Cardiac muscle cell (in vitro differentiated cells and primary cell): ENCODE data around the gene RPL35. TPM values are rescaled to one million over a fixed set of nuclear protein-coding genes. Genes with fewer than 3 reads are reported as not detected.
A peak's percentile ranks its signal among the peaks of the same experiment; 100 is the strongest.

Source experiments
- DNase-seq, 2 donors: peaks; one replicate each; pipeline versions ENCODE4 v3.0.0 to v3.0.0-alpha.2; 2010 to 2017; ENCODE audit warnings: low read depth in 1 of 2, low spot score in 1 of 2
- H3K27ac ChIP-seq: fragments of 200-600 bp; sonication (generic); 2 replicates; pipeline ENCODE4 v1.5.1; 2016
- H3K27me3 ChIP-seq: fragments of 200-600 bp; sonication (generic); 2 replicates; pipeline ENCODE4 v1.6.0; 2016; ENCODE audit warnings: control low read depth
- H3K36me3 ChIP-seq: fragments of 200-600 bp; sonication (generic); 2 replicates; pipeline ENCODE4 v1.5.1; 2016; ENCODE audit warnings: control low read depth
- H3K4me1 ChIP-seq: fragments of 200-600 bp; sonication (generic); 2 replicates; pipeline ENCODE4 v1.8.1; 2017; ENCODE audit warnings: low read depth, mild to moderate bottlenecking, mixed run types
- H3K4me3 ChIP-seq: fragments of 200-600 bp; sonication (generic); 2 replicates; pipeline ENCODE4 v1.5.1; 2016; ENCODE audit warnings: mild to moderate bottlenecking
- H3K9me3 ChIP-seq: fragments of 200-600 bp; sonication (generic); 2 replicates; pipeline ENCODE4 v1.5.1; 2017; ENCODE audit warnings: low read depth, mild to moderate bottlenecking, control low read depth
- CTCF ChIP-seq: IDR thresholded peaks from 2 replicates; pipeline ENCODE4 v1.5.1; 2012; ENCODE audit warnings: low read depth, mild to moderate bottlenecking, low read length
- polyA plus RNA-seq: library from polyadenylated mRNA; unstranded; fragments of >200 nt; fragmentation: Nextera tagmentation; extraction: Ambion mirVana; gene quantifications from 2 replicates; pipeline ENCODE4 v1.2.1, GENCODE V29; 2016
- total RNA-seq: library from RNA; depleted of rRNA; stranded (reverse); fragments of >200 nt; gene quantifications from 2 replicates; pipeline ENCODE4 v1.2.3, GENCODE V29; 2016

Gene RPL35
- total and polyA plus RNA-seq, 2 experiments from 2014 or later: 1,356 to 2,996 TPM

GRCh38 chr9:124854822-124855221 lies 6.9 kb downstream of the RPL35 start:
- no peak overlapping the region for H3K4me3 ChIP-seq
- no peaks in the 10 kb centered on the region for H3K9me3 ChIP-seq
- no peak for TF ChIP-seq CTCF
- DNase-seq: no peak
- no peak overlapping the region for H3K27ac ChIP-seq
- H3K4me1 ChIP-seq: peaks cover 5% of the 10 kb centered on the region
- H3K27me3 ChIP-seq: no peaks in the 10 kb centered on the region
- peaks cover 21% of the 10 kb centered on the region for H3K36me3 ChIP-seq

DNA sequence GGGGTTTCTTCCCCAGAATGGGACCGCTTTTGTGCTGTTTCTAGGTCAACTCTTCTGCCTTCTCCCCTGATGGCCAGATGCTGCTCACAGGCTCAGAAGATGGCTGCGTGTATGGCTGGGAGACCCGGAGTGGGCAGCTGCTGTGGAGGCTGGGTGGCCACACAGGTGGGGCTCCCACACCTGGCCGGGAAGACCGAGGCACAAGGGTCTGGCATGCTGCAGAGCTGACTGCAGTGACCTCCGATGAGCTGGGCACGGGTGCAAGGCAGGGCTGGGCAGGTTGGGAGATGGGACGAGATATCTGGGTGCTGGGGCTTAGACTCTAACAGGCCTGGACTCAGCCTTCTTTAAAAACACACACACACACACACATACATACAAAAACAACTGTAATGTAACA lies 7.6 kb downstream of the RPL35 start:
- Histone ChIP-seq H3K36me3 (peaks cover 15% of the 10 kb centered on the region), H3K4me3 (no peak overlapping the region), H3K4me1 (peaks cover 5% of the 10 kb centered on the region), H3K27ac (no peak overlapping the region), H3K27me3 (no peaks in the 10 kb centered on the region), H3K9me3 (no peaks in the 10 kb centered on the region)
- no peak for DNase-seq
- no peak for TF ChIP-seq CTCF

GRCh38 chr9:124853605-124854143 lies 8.1 kb downstream of the RPL35 start:
- H3K9me3 ChIP-seq: no peaks in the 10 kb centered on the region
- H3K36me3 ChIP-seq: peaks cover 11% of the 10 kb centered on the region
- H3K27ac ChIP-seq: no peak overlapping the region
- no peak for DNase-seq
- peaks cover 5% of the 10 kb centered on the region for H3K4me1 ChIP-seq
- H3K27me3 ChIP-seq: no peaks in the 10 kb centered on the region
- H3K4me3 ChIP-seq: peak overlapping the region; percentile 29
- no peak for TF ChIP-seq CTCF

DNA sequence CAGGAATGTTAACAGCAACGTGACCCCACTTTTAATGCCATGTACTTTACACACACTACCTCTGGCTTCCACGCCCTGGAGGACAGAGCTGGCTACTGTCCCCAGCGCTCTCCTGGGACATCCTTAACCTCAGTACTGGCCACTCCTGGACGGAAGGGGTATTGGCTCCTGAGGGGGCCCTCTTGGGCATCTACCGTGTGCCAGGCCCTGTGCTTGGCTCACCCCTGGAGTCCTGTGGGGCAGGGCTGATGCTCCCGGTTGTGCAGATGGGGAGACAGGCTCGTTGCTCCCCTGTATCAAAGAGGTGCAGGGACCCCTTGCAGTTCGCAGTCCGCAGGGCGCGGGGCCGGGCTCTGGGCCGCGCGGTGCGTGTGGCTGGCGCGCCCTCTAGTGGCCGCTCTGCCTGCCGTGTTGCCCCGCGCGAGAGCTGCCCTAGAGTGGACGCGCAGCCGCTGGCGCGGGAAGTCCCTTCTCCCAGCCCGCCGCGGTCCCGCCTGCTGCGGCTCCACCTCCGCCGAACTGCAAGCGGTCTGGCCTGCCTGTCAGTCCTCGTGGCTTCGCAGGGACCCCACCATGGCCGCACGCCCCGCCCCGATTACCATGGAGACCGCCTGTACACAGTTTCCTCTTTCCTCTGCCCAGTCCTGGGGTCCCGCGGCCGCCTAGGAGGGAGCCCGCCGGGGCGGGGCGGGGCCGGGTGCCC lies 8.8 kb downstream of the RPL35 start, which contains the start of gene WDR38:
Gene WDR38 (plus strand): TSS at position 632 of the 703 bp plus-strand sequence. CDS start 72 bp downstream, outside the sequence.
- Histone ChIP-seq H3K4me3 (peak within 1 kb of the TSS; percentile 29), H3K27ac (no peak within 1 kb of the TSS), H3K4me1 (peaks cover 5% of the 10 kb centered on the region), H3K36me3 (peaks cover 4% of the 10 kb centered on the region), H3K27me3 (no peaks in the 10 kb centered on the region), H3K9me3 (no peaks in the 10 kb centered on the region)
- peak; percentile 83 for TF ChIP-seq CTCF
- DNase-seq: peak; percentile 75 to 80

DNA sequence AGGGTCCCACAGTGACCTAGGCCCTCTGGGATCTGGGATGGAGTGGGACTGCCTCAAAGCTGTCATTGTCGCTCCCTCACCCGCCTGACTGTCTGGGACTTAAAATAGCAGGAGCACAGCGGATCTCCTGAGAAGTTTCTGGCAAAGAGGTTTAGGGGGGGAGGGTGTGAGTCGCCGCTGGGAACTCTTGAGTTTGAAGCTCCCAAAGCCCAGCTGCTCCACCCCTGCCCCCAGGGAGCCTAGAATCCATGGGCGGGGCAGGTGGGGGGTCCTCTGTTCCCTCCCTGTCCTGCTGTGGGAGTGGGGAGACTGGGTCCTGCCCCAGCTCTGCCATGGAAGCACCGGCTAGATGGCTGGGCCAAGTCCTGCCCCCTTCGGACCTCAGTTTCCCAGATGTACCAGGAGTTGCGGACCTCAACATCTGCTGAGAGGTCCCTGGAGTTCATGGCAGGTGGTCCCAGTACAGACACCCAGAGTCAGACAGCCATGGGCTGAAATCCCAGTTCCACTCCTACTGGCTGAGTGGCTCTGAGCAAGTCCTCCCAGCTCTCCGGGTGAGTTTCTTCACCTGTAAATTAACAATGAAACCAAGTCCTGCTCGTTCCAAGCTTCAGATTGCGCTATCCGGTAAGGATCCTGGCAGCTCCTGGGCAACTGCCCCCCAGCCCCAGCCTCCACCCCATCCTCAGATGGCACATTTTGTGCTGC lies 9.5 kb downstream of the RPL35 start:
- no peak overlapping the region for H3K4me3 ChIP-seq
- no peak overlapping the region for H3K27ac ChIP-seq
- no peak for TF ChIP-seq CTCF
- no peaks in the 10 kb centered on the region for H3K36me3 ChIP-seq
- peaks cover 5% of the 10 kb centered on the region for H3K4me1 ChIP-seq
- no peaks in the 10 kb centered on the region for H3K27me3 ChIP-seq
- H3K9me3 ChIP-seq: no peaks in the 10 kb centered on the region
- DNase-seq: no peak
